ENCODE data around the gene EPHB6. TPM values are rescaled to one million over a fixed set of nuclear protein-coding genes. Genes with fewer than 3 reads are reported as not detected.

Gene EPHB6
- total RNA-seq, 1 donor from 2014 or later: 0.79 TPM

- no peak for DNase-seq (ENCODE audit: low read depth, low spot score)
Observed at GRCh38 chr7:142878315-142878714, 23.4 kb downstream of the EPHB6 start.

GRCh38 chr7:142879060-142879459 lies 24.2 kb downstream of the EPHB6 start:
- DNase-seq (ENCODE audit: low read depth, low spot score): no peak

- no peak for DNase-seq (ENCODE audit: low read depth, low spot score)
Observed at GRCh38 chr7:142880876-142881505, 26.1 kb downstream of the EPHB6 start.

- no peak for DNase-seq (ENCODE audit: low read depth, low spot score)
Observed at GRCh38 chr7:142881586-142882337, 26.9 kb downstream of the EPHB6 start.

- no peak for DNase-seq (ENCODE audit: low read depth, low spot score)
Observed at GRCh38 chr7:142882338-142882678, 27.4 kb downstream of the EPHB6 start.

GRCh38 chr7:142883145-142883544 lies 28.3 kb downstream of the EPHB6 start:
- no peak for DNase-seq (ENCODE audit: low read depth, low spot score)

GRCh38 chr7:142883571-142884285 lies 28.9 kb downstream of the EPHB6 start:
- no peak for DNase-seq (ENCODE audit: low read depth, low spot score)

GRCh38 chr7:142884286-142884640 lies 29.4 kb downstream of the EPHB6 start:
- no peak for DNase-seq (ENCODE audit: low read depth, low spot score)

- no peak for DNase-seq (ENCODE audit: low read depth, low spot score)
Observed at GRCh38 chr7:142885311-142886230, 30.7 kb downstream of the EPHB6 start, which contains the start of gene TRPV6. TSS of gene TRPV6 (minus strand) at chr7:142885745.

- DNase-seq (ENCODE audit: low read depth, low spot score): no peak
Observed at GRCh38 chr7:142886866-142887265, 32.0 kb downstream of the EPHB6 start.

GRCh38 chr7:142887282-142888015 lies 32.6 kb downstream of the EPHB6 start:
- DNase-seq (ENCODE audit: low read depth, low spot score): no peak

GRCh38 chr7:142889816-142890215 lies 34.9 kb downstream of the EPHB6 start:
- no peak for DNase-seq (ENCODE audit: low read depth, low spot score)

- no peak for DNase-seq (ENCODE audit: low read depth, low spot score)
Observed at GRCh38 chr7:142890874-142891485, 36.1 kb downstream of the EPHB6 start.

- no peak for DNase-seq (ENCODE audit: low read depth, low spot score)
Observed at GRCh38 chr7:142891490-142892082, 36.7 kb downstream of the EPHB6 start.

GRCh38 chr7:142892951-142893350 lies 38.1 kb downstream of the EPHB6 start:
- no peak for DNase-seq (ENCODE audit: low read depth, low spot score)

- no peak for DNase-seq (ENCODE audit: low read depth, low spot score)
Observed at GRCh38 chr7:142894112-142894984, 39.5 kb downstream of the EPHB6 start.

- DNase-seq (ENCODE audit: low read depth, low spot score): no peak
Observed at GRCh38 chr7:142894985-142895593, 40.2 kb downstream of the EPHB6 start.

- DNase-seq (ENCODE audit: low read depth, low spot score): no peak
Observed at GRCh38 chr7:142896151-142896550, 41.3 kb downstream of the EPHB6 start.

Data from pulmonary artery endothelial cell (primary cell).